ENCODE measurements around the gene ZNF646. TPM values are rescaled to one million over a fixed set of nuclear protein-coding genes. Genes with fewer than 3 reads are reported as not detected.
A peak's percentile ranks its signal among the peaks of the same experiment; 100 is the strongest.

Gene ZNF646
- total and polyA plus RNA-seq, 2 of the 13 experiments (the other 11 are each of a cell fraction or from before 2014, with no cell fraction given) = 3.4 to 10.9 TPM

DNA sequence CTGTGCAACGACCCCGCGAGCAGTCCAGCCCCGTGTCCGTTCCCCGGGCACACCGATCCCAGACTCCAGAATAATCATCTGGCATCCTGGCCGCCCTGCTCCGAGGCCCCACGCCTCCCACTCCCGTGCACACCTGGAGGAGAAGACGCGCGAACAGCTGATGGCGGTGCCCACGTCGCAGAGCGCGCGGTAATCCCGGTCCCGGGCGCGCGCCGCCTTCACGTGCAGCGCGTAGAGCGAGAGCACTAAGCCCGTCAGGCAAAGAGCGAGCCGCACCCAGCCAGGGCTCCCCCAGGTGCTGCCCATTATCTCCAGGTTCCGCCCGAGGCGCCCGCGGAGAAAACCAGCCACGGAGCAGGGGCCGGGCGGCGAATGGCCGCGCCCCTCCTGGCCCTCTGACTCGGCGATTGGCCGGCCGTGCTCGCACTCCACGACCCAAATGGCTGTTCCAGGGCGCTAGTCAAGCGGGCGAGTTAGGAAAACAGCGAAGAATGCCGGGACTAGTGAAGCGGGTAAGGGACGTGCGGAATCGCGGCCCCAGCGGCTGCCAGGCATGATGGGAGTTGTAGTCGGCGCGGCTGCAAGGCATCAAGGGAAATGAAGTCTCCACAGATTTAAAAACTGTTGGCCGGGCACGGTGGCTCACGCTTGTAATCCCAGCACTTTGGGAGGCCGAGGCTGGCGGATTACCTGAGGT is 20.4 kb downstream of the ZNF646 start, which contains the start of gene VKORC1 (continued):
- TF ChIP-seq, protein P1, sequence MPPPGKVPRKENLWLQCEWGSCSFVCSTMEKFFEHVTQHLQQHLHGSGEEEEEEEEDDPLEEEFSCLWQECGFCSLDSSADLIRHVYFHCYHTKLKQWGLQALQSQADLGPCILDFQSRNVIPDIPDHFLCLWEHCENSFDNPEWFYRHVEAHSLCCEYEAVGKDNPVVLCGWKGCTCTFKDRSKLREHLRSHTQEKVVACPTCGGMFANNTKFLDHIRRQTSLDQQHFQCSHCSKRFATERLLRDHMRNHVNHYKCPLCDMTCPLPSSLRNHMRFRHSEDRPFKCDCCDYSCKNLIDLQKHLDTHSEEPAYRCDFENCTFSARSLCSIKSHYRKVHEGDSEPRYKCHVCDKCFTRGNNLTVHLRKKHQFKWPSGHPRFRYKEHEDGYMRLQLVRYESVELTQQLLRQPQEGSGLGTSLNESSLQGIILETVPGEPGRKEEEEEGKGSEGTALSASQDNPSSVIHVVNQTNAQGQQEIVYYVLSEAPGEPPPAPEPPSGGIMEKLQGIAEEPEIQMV (CRISPR knock-in tag; IDR thresholded peaks at IDR 0.05; ENCODE audit: low read depth) = 0 out of 2 replicates have a peak, but pooled peaks have one; percentile 47
- TF ChIP-seq, protein P2, sequence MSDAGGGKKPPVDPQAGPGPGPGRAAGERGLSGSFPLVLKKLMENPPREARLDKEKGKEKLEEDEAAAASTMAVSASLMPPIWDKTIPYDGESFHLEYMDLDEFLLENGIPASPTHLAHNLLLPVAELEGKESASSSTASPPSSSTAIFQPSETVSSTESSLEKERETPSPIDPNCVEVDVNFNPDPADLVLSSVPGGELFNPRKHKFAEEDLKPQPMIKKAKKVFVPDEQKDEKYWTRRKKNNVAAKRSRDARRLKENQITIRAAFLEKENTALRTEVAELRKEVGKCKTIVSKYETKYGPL (CRISPR knock-in tag; IDR thresholded peaks at IDR 0.05) = no peak
- TF ChIP-seq PCBP2 (optimal IDR thresholded peaks at IDR 0.05; ENCODE audit: low read depth, low read length, poor library complexity, severe bottlenecking) = no peak
- TF ChIP-seq ETV6 (CRISPR knock-in tag; conservative IDR thresholded peaks at IDR 0.05) = peak; percentile 33; the same call in 1 of the 2 replicates
- TF ChIP-seq HNRNPK (IDR thresholded peaks at IDR 0.05; ENCODE audit: low read depth, low read length, poor library complexity, severe bottlenecking) = no peak
- TF ChIP-seq MED13 (CRISPR knock-in tag; IDR thresholded peaks at IDR 0.05) = peak; percentile 59; the same call in 1 of the 2 replicates
- no peak for TF ChIP-seq TCF7L2 (IDR thresholded peaks at IDR 0.05; ENCODE audit: low read depth, low read length)
- peak; percentile 97 for TF ChIP-seq KDM5B (CRISPR knock-in tag; IDR thresholded peaks at IDR 0.05; ENCODE audit: borderline replicate concordance)
- no peak for TF ChIP-seq TRIM24 (CRISPR knock-in tag; IDR thresholded peaks at IDR 0.05)
- TF ChIP-seq RBFOX2 (IDR thresholded peaks at IDR 0.05; ENCODE audit: low read depth, low read length) = peak; percentile 95
- peak; percentile 55; the same call in 1 of the 2 replicates for TF ChIP-seq ZNF138 (CRISPR knock-in tag; IDR thresholded peaks at IDR 0.05; ENCODE audit: low read depth)
- TF ChIP-seq SALL2 (CRISPR knock-in tag; IDR thresholded peaks at IDR 0.05) = peak; percentile 90
- TF ChIP-seq FOXM1 (CRISPR knock-in tag; IDR thresholded peaks at IDR 0.05) = no peak; the same call in 1 of the 2 replicates
- TF ChIP-seq, protein P3, sequence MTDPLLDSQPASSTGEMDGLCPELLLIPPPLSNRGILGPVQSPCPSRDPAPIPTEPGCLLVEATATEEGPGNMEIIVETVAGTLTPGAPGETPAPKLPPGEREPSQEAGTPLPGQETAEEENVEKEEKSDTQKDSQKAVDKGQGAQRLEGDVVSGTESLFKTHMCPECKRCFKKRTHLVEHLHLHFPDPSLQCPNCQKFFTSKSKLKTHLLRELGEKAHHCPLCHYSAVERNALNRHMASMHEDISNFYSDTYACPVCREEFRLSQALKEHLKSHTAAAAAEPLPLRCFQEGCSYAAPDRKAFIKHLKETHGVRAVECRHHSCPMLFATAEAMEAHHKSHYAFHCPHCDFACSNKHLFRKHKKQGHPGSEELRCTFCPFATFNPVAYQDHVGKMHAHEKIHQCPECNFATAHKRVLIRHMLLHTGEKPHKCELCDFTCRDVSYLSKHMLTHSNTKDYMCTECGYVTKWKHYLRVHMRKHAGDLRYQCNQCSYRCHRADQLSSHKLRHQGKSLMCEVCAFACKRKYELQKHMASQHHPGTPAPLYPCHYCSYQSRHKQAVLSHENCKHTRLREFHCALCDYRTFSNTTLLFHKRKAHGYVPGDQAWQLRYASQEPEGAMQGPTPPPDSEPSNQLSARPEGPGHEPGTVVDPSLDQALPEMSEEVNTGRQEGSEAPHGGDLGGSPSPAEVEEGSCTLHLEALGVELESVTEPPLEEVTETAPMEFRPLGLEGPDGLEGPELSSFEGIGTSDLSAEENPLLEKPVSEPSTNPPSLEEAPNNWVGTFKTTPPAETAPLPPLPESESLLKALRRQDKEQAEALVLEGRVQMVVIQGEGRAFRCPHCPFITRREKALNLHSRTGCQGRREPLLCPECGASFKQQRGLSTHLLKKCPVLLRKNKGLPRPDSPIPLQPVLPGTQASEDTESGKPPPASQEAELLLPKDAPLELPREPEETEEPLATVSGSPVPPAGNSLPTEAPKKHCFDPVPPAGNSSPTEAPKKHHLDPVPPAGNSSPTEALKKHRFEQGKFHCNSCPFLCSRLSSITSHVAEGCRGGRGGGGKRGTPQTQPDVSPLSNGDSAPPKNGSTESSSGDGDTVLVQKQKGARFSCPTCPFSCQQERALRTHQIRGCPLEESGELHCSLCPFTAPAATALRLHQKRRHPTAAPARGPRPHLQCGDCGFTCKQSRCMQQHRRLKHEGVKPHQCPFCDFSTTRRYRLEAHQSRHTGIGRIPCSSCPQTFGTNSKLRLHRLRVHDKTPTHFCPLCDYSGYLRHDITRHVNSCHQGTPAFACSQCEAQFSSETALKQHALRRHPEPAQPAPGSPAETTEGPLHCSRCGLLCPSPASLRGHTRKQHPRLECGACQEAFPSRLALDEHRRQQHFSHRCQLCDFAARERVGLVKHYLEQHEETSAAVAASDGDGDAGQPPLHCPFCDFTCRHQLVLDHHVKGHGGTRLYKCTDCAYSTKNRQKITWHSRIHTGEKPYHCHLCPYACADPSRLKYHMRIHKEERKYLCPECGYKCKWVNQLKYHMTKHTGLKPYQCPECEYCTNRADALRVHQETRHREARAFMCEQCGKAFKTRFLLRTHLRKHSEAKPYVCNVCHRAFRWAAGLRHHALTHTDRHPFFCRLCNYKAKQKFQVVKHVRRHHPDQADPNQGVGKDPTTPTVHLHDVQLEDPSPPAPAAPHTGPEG (CRISPR knock-in tag; IDR thresholded peaks at IDR 0.05) = peak; percentile 90
- no peak for TF ChIP-seq ZSCAN12 (CRISPR knock-in tag; IDR thresholded peaks at IDR 0.05)
- no peak for TF ChIP-seq CEBPB (IDR thresholded peaks at IDR 0.05; ENCODE audit: borderline replicate concordance, low read depth, low read length)
- TF ChIP-seq PTBP1 (IDR thresholded peaks at IDR 0.05; ENCODE audit: low read depth, low read length, poor library complexity, severe bottlenecking) = no peak
- TF ChIP-seq, protein P4, sequence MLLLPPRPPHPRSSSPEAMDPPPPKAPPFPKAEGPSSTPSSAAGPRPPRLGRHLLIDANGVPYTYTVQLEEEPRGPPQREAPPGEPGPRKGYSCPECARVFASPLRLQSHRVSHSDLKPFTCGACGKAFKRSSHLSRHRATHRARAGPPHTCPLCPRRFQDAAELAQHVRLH (CRISPR knock-in tag; IDR thresholded peaks at IDR 0.05; ENCODE audit: borderline replicate concordance, low read depth) = peak; percentile 79; the same call in 1 of the 2 replicates
- TF ChIP-seq, protein P5, sequence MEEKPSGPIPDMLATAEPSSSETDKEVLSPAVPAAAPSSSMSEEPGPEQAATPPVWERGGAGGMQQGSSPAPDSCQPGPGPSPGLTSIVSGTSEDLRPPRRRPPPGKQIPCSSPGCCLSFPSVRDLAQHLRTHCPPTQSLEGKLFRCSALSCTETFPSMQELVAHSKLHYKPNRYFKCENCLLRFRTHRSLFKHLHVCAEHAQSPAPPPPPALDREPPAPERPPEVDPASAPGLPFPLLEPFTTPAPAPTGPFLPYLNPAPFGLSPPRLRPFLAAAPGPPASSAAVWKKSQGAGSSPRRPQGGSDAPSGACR (CRISPR knock-in tag; IDR thresholded peaks at IDR 0.05) = no peak
- TF ChIP-seq ZNF20 (CRISPR knock-in tag; IDR thresholded peaks at IDR 0.05) = no peak
